H1 (cell line): Measurements from ENCODE around the gene CTBP2. TPM values are rescaled to one million over a fixed set of nuclear protein-coding genes. Genes with fewer than 3 reads are reported as not detected.

Source experiments
- CTCF ChIA-PET: fragments of 300-600 bp; sonication (Branson Sonifier 250); formaldehyde crosslinking; loops from one replicate; lab custom pipeline; 2021; ENCODE audit not compliant: partially characterized antibody; lab: Charles Lee
- POLR2A ChIA-PET: fragments of 300-600 bp; sonication (Branson Sonifier 250); formaldehyde crosslinking; loops from one replicate; lab custom pipeline; 2021; ENCODE audit warnings: inconsistent platforms; ENCODE audit not compliant: partially characterized antibody; lab: Charles Lee
- DNase-seq, 2 experiments: peaks; one replicate each; pipeline versions ENCODE4 v3.0.0 to v3.0.0-alpha.2; 2010 to 2022; ENCODE audit warnings: low spot score in 2 of 2, low read depth in 1 of 2, mixed read lengths in 1 of 2
- FAIRE-seq: peaks from 2 replicates; lab custom pipeline; 2011; peaks lifted over from hg19 to GRCh38; lab: Jason Lieb, UNC
- H2AFZ ChIP-seq: 2 replicates; pipeline ENCODE4 v1.8.1; 2012; ENCODE audit warnings: low read length, inconsistent platforms
- H2AK5ac ChIP-seq: 2 replicates; pipeline ENCODE4 v1.6.1; 2013; ENCODE audit warnings: low read depth, low read length
- H2BK120ac ChIP-seq: replicated peaks from 2 replicates; pipeline ENCODE3; 2013; ENCODE audit warnings: low read depth, low read length, inconsistent platforms
- H2BK12ac ChIP-seq: 2 replicates; pipeline ENCODE4 v1.6.1; 2013; ENCODE audit warnings: low read depth, low read length
- H2BK15ac ChIP-seq: 2 replicates; pipeline ENCODE4 v1.6.1; 2013; ENCODE audit warnings: low read length
- H2BK20ac ChIP-seq: 2 replicates; pipeline ENCODE4 v1.6.1; 2013; ENCODE audit warnings: low read length
- H2BK5ac ChIP-seq: 2 replicates; pipeline ENCODE4 v1.6.1; 2013; ENCODE audit warnings: low read depth, low read length
- H3K14ac ChIP-seq: 2 replicates; pipeline ENCODE4 v1.6.1; 2013; ENCODE audit warnings: inconsistent platforms; ENCODE audit not compliant: insufficient read length
- H3K18ac ChIP-seq: 2 replicates; pipeline ENCODE4 v1.6.1; 2013; ENCODE audit warnings: low read length; ENCODE audit errors: extremely low read depth
- H3K23ac ChIP-seq: 2 replicates; pipeline ENCODE4 v1.6.1; 2013; ENCODE audit warnings: inconsistent platforms; ENCODE audit not compliant: insufficient read length
- H3K23me2 ChIP-seq: 2 replicates; pipeline ENCODE4 v1.6.1; 2013; ENCODE audit warnings: low read depth, low read length
- H3K27ac ChIP-seq: 2 replicates; pipeline ENCODE4 v1.6.1; 2011; ENCODE audit warnings: low read depth, low read length, inconsistent platforms
- H3K27me3 ChIP-seq, 4 experiments: replicated peaks in 1 of 4; 1 replicate in 1 of 4; 2 replicates in 3 of 4; pipeline versions ENCODE4 v1.6.1 to v1.8.1; 2011 to 2013; ENCODE audit warnings: low read length in 3 of 4, mild to moderate bottlenecking in 3 of 4, inconsistent platforms in 2 of 4, mixed read lengths in 2 of 4, moderate library complexity in 1 of 4; ENCODE audit not compliant: control insufficient read depth in 3 of 4, insufficient read depth in 3 of 4; ENCODE audit errors: extremely low read depth in 1 of 4
- H3K36me3 ChIP-seq, 4 experiments: 2 replicates each; pipeline versions ENCODE4 v1.6.1 to v1.8.1; 2011 to 2013; ENCODE audit warnings: mild to moderate bottlenecking in 4 of 4, low read length in 3 of 4, moderate library complexity in 2 of 4, control low read depth in 1 of 4, inconsistent platforms in 1 of 4; ENCODE audit not compliant: insufficient read depth in 4 of 4, control insufficient read depth in 2 of 4
- H3K4ac ChIP-seq: replicated peaks from 2 replicates; pipeline ENCODE3; 2013; ENCODE audit warnings: low read length, low read depth, mixed read lengths, inconsistent platforms; ENCODE audit not compliant: insufficient read length
- H3K4me1 ChIP-seq, 4 experiments: replicated peaks in 1 of 4; 1 replicate in 1 of 4; 2 replicates in 3 of 4; pipeline versions ENCODE4 v1.6.1 to v1.8.1; 2011 to 2013; ENCODE audit warnings: low read length in 3 of 4, inconsistent platforms in 2 of 4, mixed read lengths in 1 of 4; ENCODE audit not compliant: insufficient read depth in 4 of 4, control insufficient read depth in 3 of 4
- H3K4me2 ChIP-seq, 2 experiments: 2 replicates each; pipeline versions ENCODE4 v1.6.1 to v1.8.1; 2011 to 2013; ENCODE audit warnings: low read depth in 2 of 2, low read length in 2 of 2, control low read depth in 1 of 2, inconsistent platforms in 1 of 2, mild to moderate bottlenecking in 1 of 2; ENCODE audit not compliant: insufficient read depth in 1 of 2
- H3K4me3 ChIP-seq, 4 experiments: fragments of 200-600, 300-600 bp in 1 of 4; sonication (generic), shearing (Covaris generic), sonication (Bioruptor Twin) in 1 of 4; 2 replicates each; pipeline versions ENCODE4 v1.5.1 to v1.8.1; 2011 to 2016; ENCODE audit warnings: low read length in 4 of 4, low read depth in 3 of 4, control low read depth in 2 of 4, inconsistent platforms in 2 of 4, mild to moderate bottlenecking in 2 of 4, mixed read lengths in 1 of 4, moderate library complexity in 1 of 4; ENCODE audit not compliant: insufficient read depth in 2 of 4; ENCODE audit errors: extremely low read depth in 1 of 4
- H3K56ac ChIP-seq: replicated peaks from 2 replicates; pipeline ENCODE3; 2013; ENCODE audit warnings: low read depth, mild to moderate bottlenecking, mixed read lengths, low read length, inconsistent platforms; ENCODE audit not compliant: insufficient read length
- H3K79me1 ChIP-seq: 2 replicates; pipeline ENCODE4 v1.6.1; 2013; ENCODE audit warnings: low read depth, low read length, control low read depth
- H3K79me2 ChIP-seq, 2 experiments: 2 replicates each; pipeline versions ENCODE4 v1.6.1 to v1.8.1; 2012 to 2013; ENCODE audit warnings: low read length in 2 of 2, mild to moderate bottlenecking in 2 of 2, inconsistent platforms in 1 of 2; ENCODE audit not compliant: insufficient read depth in 2 of 2, control insufficient read depth in 1 of 2
- H3K9ac ChIP-seq, 4 experiments: replicated peaks in 1 of 4; 1 replicate in 1 of 4; 2 replicates in 3 of 4; pipeline versions ENCODE4 v1.6.1 to v1.8.1; 2011 to 2013; ENCODE audit warnings: low read depth in 3 of 4, low read length in 3 of 4, control low read depth in 2 of 4, mild to moderate bottlenecking in 2 of 4, moderate library complexity in 2 of 4, inconsistent platforms in 1 of 4; ENCODE audit errors: extremely low read depth in 1 of 4
- H3K9me3 ChIP-seq, 2 experiments: 2 replicates each; pipeline versions ENCODE4 v1.6.1 to v1.8.1; 2012 to 2013; ENCODE audit warnings: mild to moderate bottlenecking in 2 of 2, moderate library complexity in 2 of 2, control low read depth in 1 of 2, inconsistent platforms in 1 of 2, low read depth in 1 of 2, low read length in 1 of 2, mixed read lengths in 1 of 2; ENCODE audit not compliant: insufficient read depth in 2 of 2
- H4K20me1 ChIP-seq, 2 experiments: replicated peaks in 1 of 2; 2 replicates each; pipeline versions ENCODE3 to v1.8.1; 2011 to 2013; ENCODE audit warnings: inconsistent platforms in 2 of 2, low read length in 2 of 2, mild to moderate bottlenecking in 1 of 2; ENCODE audit not compliant: insufficient read depth in 2 of 2, control insufficient read depth in 1 of 2
- H4K5ac ChIP-seq: 2 replicates; pipeline ENCODE4 v1.6.1; 2013; ENCODE audit warnings: low read length, low read depth, mixed read lengths, inconsistent platforms; ENCODE audit not compliant: insufficient read length
- H4K8ac ChIP-seq: 2 replicates; pipeline ENCODE4 v1.8.0; 2013; ENCODE audit warnings: mild to moderate bottlenecking, moderate library complexity, low read length, inconsistent platforms; ENCODE audit not compliant: insufficient read depth; ENCODE audit errors: extremely low read depth
- H4K91ac ChIP-seq: replicated peaks from 2 replicates; pipeline ENCODE3; 2013; ENCODE audit warnings: low read length, mixed read lengths, inconsistent platforms; ENCODE audit not compliant: insufficient read length
- ASH2L ChIP-seq: fragments of 200-600, 300-600 bp; sonication (generic); IDR thresholded peaks from one replicate; pipeline ENCODE4 v1.7.1; 2017; ENCODE audit warnings: low read length
- CHD2 ChIP-seq: IDR thresholded peaks from 2 replicates; pipeline ENCODE4 v1.6.1; 2012; ENCODE audit warnings: low read length, improper control_type of control experiment
- CREB1 ChIP-seq: IDR thresholded peaks from 2 replicates; pipeline ENCODE4 v1.6.1; 2012; ENCODE audit warnings: inconsistent platforms
- EGR1 ChIP-seq: IDR thresholded peaks from 2 replicates; pipeline ENCODE4 v1.6.1; 2011; ENCODE audit warnings: low read depth, low read length, borderline replicate concordance
- KDM4A ChIP-seq: IDR thresholded peaks from one replicate; pipeline ENCODE4 v1.7.1; 2012; ENCODE audit warnings: low read depth, mild to moderate bottlenecking, moderate library complexity, low read length, inconsistent platforms; ENCODE audit not compliant: severe bottlenecking
- MAFK ChIP-seq: IDR thresholded peaks from 2 replicates; pipeline ENCODE4 v1.6.1; 2012; ENCODE audit warnings: low read depth, mild to moderate bottlenecking, improper control_type of control experiment, low read length
- NANOG ChIP-seq: IDR thresholded peaks from 2 replicates; pipeline ENCODE4 v1.6.1; 2011; ENCODE audit warnings: low read length, low read depth, mild to moderate bottlenecking, inconsistent platforms; ENCODE audit not compliant: insufficient read depth, poor library complexity, severe bottlenecking
- RBBP5 ChIP-seq: IDR thresholded peaks from 2 replicates; pipeline ENCODE4 v1.7.1; 2012; ENCODE audit warnings: low read depth, mild to moderate bottlenecking, inconsistent platforms, low read length, moderate library complexity, borderline replicate concordance
- RFX5 ChIP-seq: IDR thresholded peaks from 2 replicates; pipeline ENCODE4 v1.6.1; 2011; ENCODE audit warnings: low read depth, low read length, improper control_type of control experiment, borderline replicate concordance
- SAP30 ChIP-seq: fragments of 300-600 bp; sonication (generic); IDR thresholded peaks from 2 replicates; pipeline ENCODE4 v1.7.1; 2012; ENCODE audit warnings: low read length, moderate library complexity, mild to moderate bottlenecking, inconsistent platforms; ENCODE audit not compliant: insufficient read depth, insufficient replicate concordance
- TAF1 ChIP-seq: IDR thresholded peaks from 2 replicates; pipeline ENCODE4 v1.6.1; 2011; ENCODE audit warnings: mild to moderate bottlenecking, low read depth, low read length
- TAF7 ChIP-seq: optimal IDR thresholded peaks from 2 replicates; pipeline ENCODE3; 2011; ENCODE audit warnings: low read depth, mild to moderate bottlenecking, inconsistent platforms, low read length, moderate library complexity, borderline replicate concordance
- TBP ChIP-seq: IDR thresholded peaks from 2 replicates; pipeline ENCODE4 v1.6.1; 2011; ENCODE audit warnings: low read depth, low read length, improper control_type of control experiment
- TCF12 ChIP-seq: IDR thresholded peaks from 2 replicates; pipeline ENCODE4 v1.6.1; 2011; ENCODE audit warnings: low read depth, mild to moderate bottlenecking, low read length
- YY1 ChIP-seq: IDR thresholded peaks from 2 replicates; pipeline ENCODE4 v1.6.1; 2011; ENCODE audit warnings: low read depth, mild to moderate bottlenecking, low read length
- WGBS, 2 experiments: shearing (Covaris generic) in 1 of 2; methylation state at CpG; one replicate each; pipeline versions ENCODE4 v1.1.6 to v1.1.7; 2013 to 2015; ENCODE audit warnings: low lambda C conversion rate in 2 of 2, mixed read lengths in 2 of 2, inconsistent platforms in 1 of 2, low coverage in 1 of 2, missing lambda C conversion rate in 1 of 2; ENCODE audit not compliant: insufficient replicate concordance in 2 of 2, insufficient coverage in 1 of 2, insufficient read length in 1 of 2; ENCODE audit errors: extremely low coverage in 1 of 2, missing lambda C conversion rate in 1 of 2; 5-methylcytosine and 5-hydroxymethylcytosine counted together
- polyA plus RNA-seq, 7 experiments: library from polyadenylated mRNA; depleted of rRNA in 3 of 7; stranded (reverse) in 5 of 7; unstranded in 2 of 7; fragments of >200 nt in 5 of 7; fragments of 200-250 nt in 2 of 7; gene quantifications; 1 replicate in 5 of 7; 2 replicates in 1 of 7; 4 replicates in 1 of 7; pipeline versions ENCODE4 v1.2.1 to v1.2.3, GENCODE V29; 2011 to 2013; ENCODE audit warnings: missing spikeins in 2 of 7, mixed read lengths in 2 of 7
- total RNA-seq: library from RNA; stranded (reverse); fragmentation: NEBNext Ultra II Directional; extraction: Animal tissue kit (Norgen Biotek cat#: 25700); gene quantifications from 2 replicates; pipeline ENCODE4 v1.2.1, GENCODE V29; 2021

CTBP2 gene
- total and polyA plus RNA-seq, 2 of the 8 experiments (the other 6 are each of a cell fraction or from before 2014, with no cell fraction given): 208 to 221 TPM

GRCh38 chr10:124952123-124952522 is 208.2 kb downstream of the CTBP2 start:
- H3K79me1 ChIP-seq: peaks cover 13% of the 10 kb centered on the region
- no peaks in the 10 kb centered on the region for H3K4me1 ChIP-seq
- H4K20me1 ChIP-seq: peaks cover 6 to 10% of the 10 kb centered on the region in 2 experiments
- no peak overlapping the region for H3K23ac ChIP-seq
- H3K4me2 ChIP-seq: no peak overlapping the region
- H4K8ac ChIP-seq: no peak overlapping the region
- no peak overlapping the region for H2BK15ac ChIP-seq
- no peak overlapping the region for H4K5ac ChIP-seq
- H4K91ac ChIP-seq: no peak overlapping the region
- H3K14ac ChIP-seq: no peak overlapping the region
- DNase-seq: no peak
- no peaks in the 10 kb centered on the region; a peak in 1 of 8 replicates for H3K36me3 ChIP-seq
- H3K23me2 ChIP-seq: no peaks in the 10 kb centered on the region
- no peaks in the 10 kb centered on the region for H3K27me3 ChIP-seq
- no peak overlapping the region for H2BK20ac ChIP-seq
- ChIA-PET CTCF (interaction anchor here (0.7 to 0.9 kb wide), 2 partner anchors 11 to 73 kb away, joined by 3 read pairs; no protein-coding TSS in a partner anchor), POLR2A (interaction anchor here (1.6 kb wide), 1 partner anchor 11 kb away, joined by 4 read pairs; the partner anchor contains the start of gene ZRANB1)
- peaks cover 6 to 90% of the 10 kb centered on the region in 2 experiments for H3K79me2 ChIP-seq
- H3K4ac ChIP-seq: no peak overlapping the region
- H3K56ac ChIP-seq: no peak overlapping the region
- H3K9ac ChIP-seq: no peak overlapping the region
- H2BK12ac ChIP-seq: no peak overlapping the region
- H2AK5ac ChIP-seq: no peak overlapping the region
- no peak overlapping the region for H3K4me3 ChIP-seq
- no peak overlapping the region for H3K18ac ChIP-seq
- H2AFZ ChIP-seq: no peak overlapping the region
- H2BK120ac ChIP-seq: no peak overlapping the region
- 89% methylated on average over 6 of the region's 6 CpGs; no CpG with 5 or more reads in 1 of the 2 experiments for WGBS, 2 experiments
- H3K9me3 ChIP-seq: no peaks in the 10 kb centered on the region
- H3K27ac ChIP-seq: no peak overlapping the region
- no peak for FAIRE-seq
- H2BK5ac ChIP-seq: no peak overlapping the region
- TF ChIP-seq CHD2: no peak
- no peak for TF ChIP-seq RFX5
- no peak for TF ChIP-seq MAFK
- no peak for TF ChIP-seq TAF7
- no peak for TF ChIP-seq TAF1
- no peak for TF ChIP-seq TCF12
- TF ChIP-seq NANOG: no peak
- TF ChIP-seq YY1: no peak
- no peak for TF ChIP-seq CREB1
- no peak for TF ChIP-seq EGR1
- TF ChIP-seq SAP30: no peak
- no peak for TF ChIP-seq KDM4A
- no peak for TF ChIP-seq ASH2L
- TF ChIP-seq TBP: no peak
- no peak for TF ChIP-seq RBBP5
